GM12874 (cell line): ENCODE measurements around the gene BIRC7.

Source experiments
- CTCF ChIP-seq: IDR thresholded peaks from 2 replicates; pipeline ENCODE4 v1.5.1; 2011; ENCODE audit warnings: low read depth, mild to moderate bottlenecking, control low read depth, low read length, moderate library complexity; ENCODE audit not compliant: insufficient read depth

Gene BIRC7

DNA sequence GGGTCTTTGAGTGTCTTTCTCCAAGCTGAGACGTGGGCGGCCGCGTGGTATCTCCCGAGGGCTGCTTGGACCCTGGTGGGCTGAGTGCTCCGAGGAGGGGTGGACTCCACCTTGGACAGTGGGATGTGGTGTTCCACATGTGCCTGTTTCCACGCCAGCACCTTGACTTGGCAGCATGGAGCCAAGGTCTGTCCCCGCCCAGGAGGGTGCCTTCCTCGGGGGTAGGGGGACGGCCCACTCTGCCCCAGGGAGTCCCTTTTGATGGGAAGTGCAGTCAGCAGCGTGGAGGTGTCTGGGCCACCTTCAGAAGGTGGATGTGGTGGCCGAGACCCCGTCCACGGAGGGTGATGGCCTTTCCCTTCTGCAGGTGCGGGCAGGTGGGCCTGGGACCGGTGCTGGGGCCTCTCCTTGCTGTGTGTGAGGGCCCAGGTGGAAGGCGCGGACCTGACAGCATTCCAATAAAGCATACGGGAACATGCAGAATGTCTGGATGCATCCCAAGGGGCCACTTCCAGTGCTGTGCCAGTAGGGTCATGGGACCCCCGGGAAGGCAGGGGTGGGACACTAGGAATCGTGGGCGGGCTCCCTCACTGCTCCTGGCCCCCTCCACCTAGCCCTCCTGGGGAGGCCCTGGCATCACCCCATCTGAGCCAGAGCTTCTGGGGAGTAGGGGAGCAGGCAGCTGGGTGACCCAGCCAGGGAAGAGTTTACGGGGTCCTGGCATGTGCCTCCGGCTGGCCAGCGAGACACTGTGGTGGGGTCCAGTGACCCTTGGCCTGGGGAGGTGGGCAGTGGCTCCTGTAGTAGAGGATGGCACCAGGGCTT lies 53.8 kb downstream of the BIRC7 start:
- no peak for TF ChIP-seq CTCF
